ENCODE data around the gene C17orf78.
"Not testable (repeated sequence)": the region's sequence is repeated elsewhere in the genome, so short reads cannot be mapped to it uniquely, and the experiment has no call there.

Gene C17orf78

DNA sequence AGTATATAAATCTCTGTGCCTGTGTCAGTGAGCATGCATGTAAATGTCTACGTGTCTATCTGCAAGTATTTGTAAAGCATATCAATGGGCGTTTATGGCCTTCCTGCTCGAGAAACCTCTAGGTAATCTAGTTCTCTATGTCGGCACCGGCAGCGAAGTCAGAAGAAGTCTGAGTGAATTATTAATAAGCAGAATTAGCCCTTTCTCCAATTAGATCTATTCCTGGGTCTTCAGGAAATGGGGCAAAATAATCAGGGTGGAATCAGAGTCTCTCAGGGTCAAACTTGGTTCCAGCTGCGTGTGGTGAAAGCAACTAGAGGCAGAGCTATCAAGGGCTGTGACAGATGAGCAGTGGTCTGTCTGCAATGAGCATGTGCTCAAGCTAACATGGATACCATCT is at the start of gene C17orf78:
C17orf78 (plus strand) TSS at position 280 of the 400 bp plus-strand sequence; CDS start at position 388, 108 bp downstream.
- no peak for DNase-seq (ENCODE audit: low spot score)

DNA sequence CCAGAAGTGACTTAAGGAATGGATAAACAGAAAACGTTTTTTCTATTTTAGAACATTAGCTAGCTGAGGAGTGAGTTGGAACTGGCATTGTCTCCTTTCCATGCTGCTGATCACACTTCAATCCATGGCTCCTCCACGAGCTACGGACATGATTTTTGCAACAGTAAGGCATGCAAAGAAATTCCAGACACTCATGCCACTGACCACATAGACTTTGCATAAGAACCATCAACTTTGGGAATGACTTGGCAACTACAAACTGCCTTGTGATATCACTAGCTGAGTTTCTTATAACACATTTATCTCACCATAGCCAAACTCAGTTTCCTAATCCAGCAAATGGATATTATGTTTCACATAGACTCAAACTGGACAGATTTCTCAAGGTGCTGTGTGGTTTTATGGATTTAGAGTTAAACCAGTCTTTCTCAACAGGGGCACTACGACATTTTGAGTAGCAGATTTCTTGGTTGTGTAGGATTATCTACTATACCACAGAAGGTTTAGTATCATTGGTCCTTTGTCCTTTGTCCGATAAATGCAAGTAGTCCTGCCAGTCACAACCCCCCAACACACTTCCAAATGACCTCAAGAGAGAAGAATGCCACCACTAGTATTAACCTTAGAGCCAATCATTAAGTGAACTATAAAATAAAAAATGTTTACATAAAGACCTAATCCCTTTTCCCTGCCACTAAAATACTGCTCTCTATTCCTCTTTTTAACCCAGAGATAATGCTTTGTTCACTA is 48.3 kb upstream of the C17orf78 start:
- no peak for DNase-seq (ENCODE audit: low spot score)

DNA sequence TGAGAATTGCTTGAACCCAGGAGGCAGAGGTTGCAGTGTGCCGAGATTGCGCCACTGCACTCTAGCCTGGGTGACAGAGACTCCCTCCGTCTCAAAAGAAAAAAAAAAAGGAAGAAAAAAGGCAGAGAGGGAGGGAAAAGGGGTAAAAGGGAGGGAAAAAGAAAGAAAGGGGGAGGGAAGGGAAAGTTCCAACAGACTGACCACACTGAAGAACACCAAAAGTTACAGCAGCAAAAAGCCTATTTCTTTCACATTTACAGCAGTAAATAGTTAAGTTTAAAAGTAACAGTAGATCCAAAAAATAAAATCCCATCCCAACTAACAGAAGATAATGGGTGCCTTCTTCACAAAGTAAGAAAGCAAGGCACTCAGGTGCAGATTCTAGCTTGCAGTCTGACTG is 36.9 kb upstream of the C17orf78 start:
- DNase-seq (ENCODE audit: low spot score) = no peak

DNA sequence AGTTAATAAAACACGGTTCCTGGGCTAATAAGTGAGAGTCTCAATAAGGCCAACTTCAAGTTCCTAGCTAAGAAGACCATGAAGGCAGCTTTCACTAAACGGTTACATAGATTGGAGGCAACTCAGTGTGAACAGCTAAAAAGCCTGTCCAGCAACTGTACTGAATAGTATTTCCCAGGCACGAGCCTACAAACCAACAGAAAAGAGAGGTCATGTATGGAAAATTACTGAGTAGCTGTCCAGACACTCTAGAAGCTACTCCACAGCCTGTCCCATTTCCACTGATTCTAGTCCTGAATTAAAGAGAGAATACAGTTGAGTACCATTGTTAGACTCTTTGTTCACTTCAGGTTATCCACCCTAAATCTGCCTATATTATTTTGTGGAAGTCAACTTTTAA is 36.5 kb upstream of the C17orf78 start:
- DNase-seq (ENCODE audit: low spot score) = no peak

DNA sequence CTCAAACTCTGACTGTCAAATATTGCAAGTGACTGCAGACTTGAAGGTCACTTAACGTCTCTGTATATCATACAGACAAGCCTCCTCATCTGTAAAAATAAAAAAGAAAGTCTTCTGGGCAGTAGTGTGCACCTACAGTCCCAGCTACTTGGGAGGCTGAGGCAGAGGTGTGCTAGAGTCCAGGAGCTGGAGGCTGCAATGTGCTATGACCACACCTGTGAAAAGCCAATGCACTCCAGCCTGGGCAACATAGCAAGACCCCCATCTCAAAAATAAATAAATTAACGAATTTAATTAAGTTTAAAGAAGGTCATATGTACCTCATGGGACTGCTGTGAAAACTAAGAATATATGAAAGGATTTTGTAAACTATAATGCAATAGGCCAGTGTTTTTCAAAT is 35.0 kb upstream of the C17orf78 start:
- DNase-seq (ENCODE audit: low spot score) = no peak

DNA sequence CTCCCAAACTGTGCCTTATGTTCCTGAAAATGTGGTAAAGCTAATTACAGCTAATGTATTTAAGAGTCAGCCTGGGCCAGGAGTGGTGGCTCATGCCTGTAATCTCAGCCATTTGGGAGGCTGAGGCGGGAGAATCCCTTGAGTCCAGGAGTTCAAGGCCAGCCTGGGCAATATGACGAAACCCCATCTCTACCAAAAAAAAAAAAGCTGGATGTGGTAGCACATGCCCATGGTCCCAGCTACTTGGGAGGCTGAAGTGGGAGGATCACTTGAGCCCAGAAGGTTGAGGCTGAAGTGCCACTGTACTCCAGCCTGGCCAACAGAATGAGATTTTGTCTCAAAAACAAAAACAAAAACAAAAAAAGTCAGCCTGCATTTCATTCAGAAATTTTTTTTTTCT is 33.2 kb upstream of the C17orf78 start:
- DNase-seq (ENCODE audit: low spot score) = no peak

DNA sequence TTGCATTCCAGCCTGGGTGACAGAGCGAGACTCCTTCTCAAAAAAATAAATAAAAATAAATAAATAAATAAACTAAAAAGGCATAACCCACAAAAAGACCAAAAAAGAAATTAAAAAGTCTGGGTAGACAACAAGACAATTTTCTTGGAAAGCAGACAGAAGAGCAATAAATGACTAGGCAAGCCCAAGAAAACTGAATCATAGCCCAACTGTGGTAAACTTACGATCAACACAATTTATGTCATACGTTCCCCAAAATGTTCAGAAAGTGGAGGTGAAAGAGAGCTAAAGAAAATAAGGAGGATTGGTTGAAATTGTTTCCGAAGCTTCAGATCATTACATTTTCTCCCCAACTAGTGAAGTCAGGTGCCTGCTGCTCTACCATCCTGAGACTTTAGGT is 31.3 kb upstream of the C17orf78 start:
- DNase-seq (ENCODE audit: low spot score) = no peak

DNA sequence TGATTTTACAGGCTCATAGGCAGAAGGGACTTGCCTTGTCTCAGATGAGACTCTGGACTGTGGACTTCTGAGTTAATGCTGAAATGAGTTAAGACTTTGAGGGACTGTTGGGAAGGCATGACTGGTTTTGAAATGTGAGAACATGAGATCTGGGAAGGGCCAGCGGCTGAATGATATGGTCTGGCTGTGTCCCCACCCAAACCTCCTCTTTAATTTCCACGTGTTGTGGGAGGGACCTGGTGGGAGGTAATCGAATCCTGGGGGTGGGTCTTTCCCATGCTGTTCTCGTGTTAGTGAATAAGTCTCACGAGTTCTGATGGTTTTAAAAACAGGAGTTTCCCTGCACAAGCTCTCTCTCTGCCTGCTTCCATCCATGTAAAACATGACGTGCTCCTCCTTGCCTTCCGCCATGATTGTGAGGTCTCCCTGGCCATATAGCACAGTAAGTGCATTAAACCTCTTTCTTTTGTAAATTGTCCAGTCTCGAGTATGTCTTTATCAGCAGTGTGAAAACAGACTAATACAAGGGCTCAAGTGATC is 28.9 kb upstream of the C17orf78 start:
- not testable (repeated sequence) for DNase-seq (ENCODE audit: low spot score)

DNA sequence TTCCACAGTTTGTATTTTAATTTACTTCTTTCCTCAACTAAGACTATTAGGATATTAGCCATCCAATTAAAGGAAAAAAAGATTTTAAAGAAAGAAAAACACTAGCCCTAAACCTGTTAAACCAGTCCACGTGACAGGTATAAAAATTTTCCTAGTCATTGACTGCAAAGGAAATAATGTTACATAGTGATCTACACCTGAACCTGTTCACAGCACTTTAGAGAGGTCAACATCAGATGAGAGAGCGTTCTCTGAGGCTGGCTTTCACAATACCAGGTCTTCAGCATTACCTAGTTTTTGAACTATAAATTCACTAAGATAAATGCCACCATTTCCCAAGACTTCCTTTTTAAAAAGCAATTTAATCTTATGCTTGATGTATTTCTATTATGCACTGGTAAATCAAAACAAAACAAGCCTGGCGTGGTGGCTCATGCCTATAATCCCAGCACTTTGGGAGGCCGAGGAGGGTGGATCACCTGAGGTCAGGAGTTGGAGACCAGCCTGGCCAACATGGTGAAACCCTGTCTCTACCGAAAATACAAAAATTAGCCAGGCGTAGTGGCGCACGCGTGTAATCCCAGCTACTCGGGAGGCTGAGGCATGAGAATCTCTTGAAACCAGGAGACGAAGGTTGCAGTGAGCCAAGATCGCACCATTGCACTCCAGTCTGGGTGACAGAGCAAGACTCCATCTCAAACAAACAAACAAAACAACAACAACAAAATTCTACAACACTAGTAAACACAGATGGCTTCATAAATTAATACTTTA is 18.8 kb upstream of the C17orf78 start:
- DNase-seq (ENCODE audit: low spot score) = not testable (repeated sequence)

DNA sequence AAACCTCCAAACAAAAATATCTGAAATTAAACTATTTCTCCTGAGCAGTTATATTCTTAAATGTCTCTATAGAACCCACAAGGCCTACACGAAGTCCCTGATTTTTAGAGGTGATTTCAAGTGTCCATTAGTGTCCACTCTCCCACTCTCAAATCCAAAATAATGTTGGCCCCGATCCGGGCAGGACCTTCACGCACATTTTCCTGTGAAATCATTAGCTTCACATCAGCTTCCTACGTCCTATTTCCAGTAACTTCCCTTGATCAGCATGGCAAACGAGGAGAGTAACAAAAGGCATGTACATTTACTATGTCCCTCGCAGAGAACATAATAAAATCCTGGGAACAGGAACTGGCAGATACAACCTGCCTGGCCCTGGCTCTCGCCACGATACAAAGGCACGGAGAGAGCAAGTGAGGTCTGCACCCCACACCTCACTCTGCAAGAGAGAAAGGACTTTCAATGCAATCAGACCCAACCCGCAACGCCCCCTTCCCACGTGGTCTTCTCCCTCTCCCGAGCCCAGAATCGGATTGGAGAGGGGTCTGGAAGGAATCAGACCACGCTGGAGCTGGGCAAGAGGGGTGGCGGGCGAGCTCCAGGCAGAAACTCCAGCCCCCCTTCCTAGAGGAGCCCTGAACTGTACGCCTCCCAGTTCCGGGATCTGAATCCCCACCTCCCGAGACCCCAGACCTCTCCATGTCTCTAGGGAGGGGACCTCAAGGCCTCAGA is 17.5 kb upstream of the C17orf78 start:
- no peak for DNase-seq (ENCODE audit: low spot score)

DNA sequence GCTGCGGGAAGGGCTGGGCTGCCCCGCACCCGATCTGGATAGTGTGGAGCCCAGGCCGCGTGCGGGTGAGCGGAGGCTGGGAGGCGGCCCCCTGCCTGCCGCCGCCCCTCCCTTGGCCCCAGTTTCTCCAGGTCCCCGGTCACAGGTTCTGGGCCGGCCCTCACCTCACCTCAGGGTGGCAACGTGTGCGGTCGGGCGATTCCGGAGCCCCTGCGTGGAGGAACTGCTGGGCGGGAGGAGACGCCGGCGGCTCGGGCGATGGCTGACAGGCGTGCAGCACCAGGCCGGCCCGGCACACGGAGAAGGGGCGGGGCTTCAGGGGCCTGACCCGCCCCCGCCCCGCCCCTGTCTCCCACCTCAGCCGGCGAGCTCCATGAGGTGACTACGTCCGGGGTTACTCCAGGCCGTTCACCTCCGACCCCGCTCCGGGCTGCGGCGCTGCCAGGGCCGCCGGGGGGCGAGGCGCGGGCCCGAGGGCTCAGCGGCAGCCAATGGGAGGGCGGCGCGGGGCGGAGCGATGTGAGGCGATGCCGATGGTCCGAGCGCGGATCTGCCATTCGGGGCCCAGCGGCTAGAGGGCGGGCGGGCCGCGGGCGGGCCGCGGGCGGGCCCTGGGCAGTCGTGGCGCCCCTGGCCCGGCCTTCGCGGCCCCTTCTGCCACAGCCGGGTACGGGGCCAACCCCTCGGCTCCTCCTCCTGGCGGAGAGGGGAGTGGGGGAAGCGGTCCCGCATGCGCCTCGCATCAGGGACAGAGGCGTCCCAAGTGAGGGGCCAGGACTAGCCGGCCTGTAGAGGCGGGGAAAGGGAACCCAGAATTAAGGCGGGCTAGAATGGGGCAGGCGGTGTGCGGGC is 16.7 kb upstream of the C17orf78 start:
- DNase-seq (ENCODE audit: low spot score) = peak; percentile 91

DNA sequence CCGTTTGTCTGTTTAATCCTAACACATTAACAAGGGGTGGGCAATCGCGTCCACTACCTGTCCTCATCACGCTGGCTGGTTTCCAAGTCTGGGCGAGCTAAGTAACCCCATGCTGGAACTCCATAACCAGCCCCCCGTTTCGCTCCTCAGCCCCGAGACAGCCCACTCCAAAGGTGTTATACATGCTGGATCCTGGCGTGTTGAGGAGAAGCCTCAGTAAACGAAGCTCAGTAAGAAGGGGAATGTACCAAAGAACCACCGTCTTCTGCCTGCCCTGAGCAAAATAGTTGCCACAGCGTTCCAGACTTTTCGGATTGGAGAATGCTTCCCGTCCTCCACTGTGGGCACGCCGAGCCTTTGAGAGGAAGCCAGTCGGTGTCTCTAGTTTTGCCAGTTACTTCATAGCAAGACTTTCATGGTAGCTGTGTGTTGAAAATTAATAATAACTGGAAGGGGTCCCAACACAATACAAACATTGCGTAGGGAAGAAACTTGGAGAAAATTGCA is 16.1 kb upstream of the C17orf78 start:
- no peak for DNase-seq (ENCODE audit: low spot score)

DNA sequence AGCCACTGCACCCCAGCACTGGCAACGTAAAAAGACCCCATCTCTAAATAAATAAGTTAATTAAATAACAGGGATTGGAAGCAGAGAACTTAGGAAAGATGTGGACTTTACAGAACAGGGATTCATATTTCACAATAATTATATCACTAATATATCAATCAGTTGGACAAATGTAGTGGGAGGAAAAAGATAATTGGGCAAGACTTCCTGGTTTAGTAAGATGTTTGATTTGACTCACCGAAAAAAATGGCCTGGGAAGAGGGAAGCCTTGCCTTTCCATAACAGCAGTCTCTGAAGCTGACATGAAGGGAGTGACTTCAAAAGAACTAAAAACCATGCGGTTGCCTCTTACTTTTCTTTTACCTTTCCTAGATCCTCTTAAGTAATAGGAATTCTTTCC is 15.2 kb upstream of the C17orf78 start:
- no peak for DNase-seq (ENCODE audit: low spot score)

DNA sequence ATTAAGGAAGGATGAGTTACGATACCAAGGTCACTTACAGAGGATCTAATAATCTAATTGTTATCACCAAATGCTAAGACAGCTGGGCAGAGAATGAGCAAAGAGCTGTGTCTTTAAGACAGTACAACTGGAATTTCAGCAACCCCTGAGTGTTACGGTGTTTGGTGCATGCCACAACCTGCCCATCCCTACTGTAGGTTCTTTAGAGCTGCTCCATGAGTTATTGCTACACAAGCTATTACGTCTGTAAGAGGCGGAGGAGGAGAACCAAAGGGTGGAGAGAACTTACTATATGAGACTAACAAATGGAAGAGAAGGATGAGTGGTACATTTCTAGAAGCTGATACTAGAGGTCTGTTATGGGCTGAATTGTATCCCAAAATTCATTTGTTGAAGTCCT is 14.2 kb upstream of the C17orf78 start:
- DNase-seq (ENCODE audit: low spot score) = no peak

DNA sequence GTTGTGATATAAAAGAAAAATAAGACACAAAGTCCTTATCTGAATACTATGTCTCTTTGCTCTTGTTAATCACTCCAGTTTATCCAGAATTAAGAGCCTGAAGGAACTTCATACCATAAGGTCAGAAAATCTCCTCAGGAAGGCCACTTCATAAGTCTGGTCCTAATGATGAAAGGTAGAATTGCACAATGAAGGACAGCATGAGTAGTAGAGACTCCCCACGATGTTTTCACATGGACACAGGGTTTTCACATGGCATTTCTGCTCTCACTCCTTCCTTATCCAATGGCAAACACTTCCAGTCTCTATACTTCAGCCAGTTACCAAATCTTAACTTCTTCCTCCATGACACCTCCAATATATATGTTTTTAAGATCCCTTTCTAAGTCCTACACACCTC is 10.2 kb upstream of the C17orf78 start:
- DNase-seq (ENCODE audit: low spot score) = no peak

DNA sequence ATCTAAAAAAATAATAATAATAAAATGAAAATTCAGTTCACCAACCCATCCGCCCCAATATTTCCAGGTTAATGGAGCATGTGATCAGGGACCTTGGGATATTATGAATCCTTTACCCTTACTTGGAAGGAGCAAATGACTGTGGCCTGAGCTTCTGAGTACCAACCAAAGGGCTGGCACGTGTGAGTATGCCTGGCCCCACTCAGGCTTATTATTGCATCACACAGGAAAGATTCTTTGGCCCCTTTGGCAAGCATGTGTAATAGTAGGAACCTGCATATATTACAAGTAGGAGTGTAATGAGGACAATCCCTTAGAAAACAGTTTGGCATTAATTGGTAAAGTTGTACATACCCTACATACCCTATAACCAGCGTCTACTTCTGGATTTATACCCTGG is 7.2 kb upstream of the C17orf78 start:
- DNase-seq (ENCODE audit: low spot score) = no peak

DNA sequence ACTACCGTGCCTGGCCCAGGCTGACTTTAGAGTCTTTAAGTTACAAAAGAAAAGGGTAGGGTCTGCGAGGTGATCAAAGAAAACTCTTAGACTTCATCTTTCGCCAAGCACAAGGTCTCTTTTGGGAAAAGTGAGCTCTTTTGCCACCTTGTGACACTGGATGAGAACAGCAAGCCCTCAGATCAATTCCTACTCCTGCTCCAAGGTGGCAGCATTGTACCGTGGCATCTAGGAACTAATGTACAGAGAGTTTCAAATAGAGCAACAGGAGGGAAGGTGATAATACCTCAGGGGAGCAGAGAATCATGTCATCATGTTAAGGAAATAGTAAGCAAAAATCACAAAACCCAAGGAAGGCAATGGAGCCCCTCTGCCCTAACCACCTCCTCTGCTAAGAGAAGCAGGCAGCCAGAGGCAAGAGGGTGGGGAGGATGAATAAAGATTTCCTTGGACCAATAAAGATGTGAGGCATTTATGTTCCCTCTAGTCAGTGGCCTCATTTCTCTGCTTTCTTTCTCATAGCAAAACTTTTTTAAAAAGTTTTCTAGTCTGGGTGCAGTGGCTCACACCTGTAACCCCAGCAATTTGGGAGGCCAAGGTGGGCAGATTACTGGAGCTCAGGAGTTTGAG is 2.1 kb upstream of the C17orf78 start:
- DNase-seq (ENCODE audit: low spot score) = peak; percentile 67

DNA sequence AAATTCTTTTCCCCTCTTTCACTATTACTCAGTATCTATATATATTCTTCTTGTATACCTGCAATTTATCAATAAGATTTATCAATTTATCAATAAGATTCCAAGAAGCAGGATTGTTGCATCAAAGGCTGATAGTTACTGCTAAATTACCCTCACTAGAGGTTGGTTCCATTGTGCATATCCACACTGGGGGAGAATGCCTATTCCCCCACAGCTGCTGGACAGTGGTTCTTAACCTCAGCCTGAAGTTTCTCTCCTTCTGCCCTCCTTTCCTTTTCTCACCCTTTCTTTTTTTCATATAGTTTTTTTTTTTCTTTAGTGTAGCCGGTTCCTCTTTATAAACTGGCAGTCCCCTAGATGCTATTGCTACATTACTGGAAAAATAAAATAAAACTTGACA is 6.3 kb downstream of the C17orf78 start:
- DNase-seq (ENCODE audit: low spot score) = no peak

DNA sequence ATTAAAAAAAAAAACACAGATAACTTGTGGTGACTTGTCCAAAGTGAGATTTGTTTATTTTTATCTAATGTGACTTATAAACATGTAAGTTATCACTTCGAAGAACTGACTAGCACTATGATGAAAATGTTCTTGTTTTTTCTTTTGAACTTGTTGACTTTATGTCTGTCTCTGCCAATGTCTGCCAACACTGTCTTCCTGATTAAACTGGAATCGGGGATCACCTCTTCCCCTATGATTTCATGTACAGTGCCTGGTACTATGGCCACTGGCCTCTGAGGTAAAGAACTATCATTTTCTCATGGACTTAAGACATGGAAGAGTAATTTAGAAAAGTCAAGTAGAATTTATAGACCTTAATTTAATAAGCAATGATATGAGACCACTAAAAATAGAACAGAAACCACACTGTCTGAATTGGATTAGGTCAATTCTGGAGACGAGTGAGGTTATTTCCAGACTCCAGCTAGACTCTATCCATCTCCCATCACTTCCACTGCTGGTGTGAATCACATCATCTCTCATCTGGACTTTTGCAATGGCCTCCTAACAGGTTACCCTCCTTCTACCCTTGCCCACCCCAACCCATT is 8.9 kb downstream of the C17orf78 start:
- no peak for DNase-seq (ENCODE audit: low spot score)

DNA sequence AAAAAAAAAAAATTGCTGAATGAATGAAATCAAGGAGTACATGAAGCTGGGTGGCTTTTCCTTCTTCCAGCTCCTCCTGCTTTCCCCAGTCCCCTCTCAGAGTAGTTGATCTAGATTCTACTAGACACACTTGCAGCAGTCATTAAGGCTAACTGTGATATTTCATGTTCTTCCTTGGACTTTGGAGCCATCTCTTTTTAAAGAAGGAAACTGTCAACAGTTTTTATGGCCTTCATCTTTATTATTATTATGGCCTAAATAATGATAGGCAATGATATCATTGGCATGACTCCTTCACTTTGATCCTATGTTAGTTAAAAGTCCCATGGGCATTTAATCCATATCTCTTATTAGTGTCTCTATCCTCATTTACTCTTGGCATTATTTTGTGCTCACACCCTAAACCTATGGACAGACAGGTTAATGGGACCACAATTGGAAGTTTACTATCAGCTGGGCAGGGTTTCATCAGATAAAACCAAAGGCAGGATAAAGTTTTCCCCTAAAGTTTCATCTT is 9.7 kb downstream of the C17orf78 start:
- DNase-seq (ENCODE audit: low spot score) = no peak

Data from hematopoietic multipotent progenitor cell treated with erythropoietin and hydrocortisone succinate and interleukin-3 and kit ligand, for 15 days (in vitro differentiated cells).